Sigmoid colon (tissue), 3 donors: Measurements from ENCODE around the gene MTR.

Source experiments
- POLR2A ChIP-seq, 2 donors: fragments of 450-650 bp; IDR thresholded peaks; one replicate each; pipeline ENCODE4 v1.6.1; 2016; ENCODE audit warnings: antibody characterized with exemption in 2 of 2, mild to moderate bottlenecking in 2 of 2, moderate library complexity in 2 of 2
- TF ChIP-seq, protein P1 (sequence below), 4 experiments: fragments of 450-650 bp in 3 of 4; fragments of 200-600 bp in 1 of 4; IDR thresholded peaks; one replicate each; pipeline ENCODE4 v1.5.1; 2016 to 2019; ENCODE audit warnings: antibody characterized with exemption in 4 of 4, mild to moderate bottlenecking in 3 of 4, moderate library complexity in 2 of 4

DNA sequence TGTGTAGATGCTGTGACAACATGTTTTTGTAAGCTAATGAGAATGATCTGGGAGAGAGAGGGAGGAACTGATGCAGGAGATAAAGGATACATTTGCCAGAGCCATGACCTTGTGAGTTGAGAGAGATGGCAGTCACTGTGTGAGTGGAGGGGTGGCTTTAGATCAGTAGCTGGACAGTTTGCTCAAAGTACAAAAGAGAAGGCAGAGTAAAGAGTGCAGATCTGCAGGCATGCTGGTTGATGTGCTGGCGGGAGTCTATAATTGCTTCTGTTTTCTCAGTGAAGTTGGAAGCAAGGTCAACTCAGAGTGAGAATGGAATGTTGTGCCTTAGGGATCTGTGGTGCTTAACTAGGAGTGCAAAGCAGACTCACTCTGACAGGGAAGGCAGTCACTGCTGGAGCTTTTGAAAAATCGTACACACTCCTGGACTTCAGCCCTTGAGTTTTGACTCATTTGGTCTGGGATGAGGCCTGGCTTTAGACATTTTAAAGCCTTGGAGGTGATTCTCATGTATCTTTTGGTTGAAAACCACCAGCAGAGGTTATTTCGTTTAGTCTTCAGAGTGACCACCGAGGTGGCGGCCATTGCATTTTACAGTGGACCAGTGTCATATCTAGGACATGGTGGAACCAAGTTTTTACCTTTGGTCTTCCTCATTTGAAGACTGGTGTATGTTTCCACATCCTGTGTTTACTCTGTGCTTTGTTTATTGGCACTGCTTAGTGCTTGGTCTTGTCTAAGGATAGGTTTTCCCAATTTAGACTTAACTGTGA is 49.6 kb downstream of the MTR start:
- TF ChIP-seq, protein P1, sequence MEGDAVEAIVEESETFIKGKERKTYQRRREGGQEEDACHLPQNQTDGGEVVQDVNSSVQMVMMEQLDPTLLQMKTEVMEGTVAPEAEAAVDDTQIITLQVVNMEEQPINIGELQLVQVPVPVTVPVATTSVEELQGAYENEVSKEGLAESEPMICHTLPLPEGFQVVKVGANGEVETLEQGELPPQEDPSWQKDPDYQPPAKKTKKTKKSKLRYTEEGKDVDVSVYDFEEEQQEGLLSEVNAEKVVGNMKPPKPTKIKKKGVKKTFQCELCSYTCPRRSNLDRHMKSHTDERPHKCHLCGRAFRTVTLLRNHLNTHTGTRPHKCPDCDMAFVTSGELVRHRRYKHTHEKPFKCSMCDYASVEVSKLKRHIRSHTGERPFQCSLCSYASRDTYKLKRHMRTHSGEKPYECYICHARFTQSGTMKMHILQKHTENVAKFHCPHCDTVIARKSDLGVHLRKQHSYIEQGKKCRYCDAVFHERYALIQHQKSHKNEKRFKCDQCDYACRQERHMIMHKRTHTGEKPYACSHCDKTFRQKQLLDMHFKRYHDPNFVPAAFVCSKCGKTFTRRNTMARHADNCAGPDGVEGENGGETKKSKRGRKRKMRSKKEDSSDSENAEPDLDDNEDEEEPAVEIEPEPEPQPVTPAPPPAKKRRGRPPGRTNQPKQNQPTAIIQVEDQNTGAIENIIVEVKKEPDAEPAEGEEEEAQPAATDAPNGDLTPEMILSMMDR (IDR thresholded peaks at IDR 0.05) = no peak
- no peak for TF ChIP-seq POLR2A (IDR thresholded peaks at IDR 0.05)
